NCI-H345 treated with DMSO at 0.1 percent for 48 hours (cell line): ENCODE measurements around the gene TLDC2.
"Not testable (repeated sequence)": the region's sequence is repeated elsewhere in the genome, so short reads cannot be mapped to it uniquely, and the experiment has no call there.

Experiments
- DNase-seq: peaks from one replicate; lab custom pipeline; 2025; ENCODE audit not compliant: unreplicated experiment; lab: John Stamatoyannopoulos, UW

Gene TLDC2

GRCh38 chr20:36905566-36905965 is 29.6 kb downstream of the TLDC2 start:
- not testable (repeated sequence) for DNase-seq

- DNase-seq: not testable (repeated sequence)
Observed at GRCh38 chr20:36906086-36906485, 30.1 kb downstream of the TLDC2 start.

GRCh38 chr20:36908603-36909002 is 32.7 kb downstream of the TLDC2 start:
- no peak for DNase-seq

- DNase-seq: no peak
Observed at GRCh38 chr20:36916199-36916598, 40.3 kb downstream of the TLDC2 start.

GRCh38 chr20:36917240-36917639 is 41.3 kb downstream of the TLDC2 start:
- no peak for DNase-seq

GRCh38 chr20:36917943-36918342 is 42.0 kb downstream of the TLDC2 start:
- no peak for DNase-seq

GRCh38 chr20:36919715-36920333 is 43.9 kb downstream of the TLDC2 start:
- peak; percentile 34 for DNase-seq

- DNase-seq: no peak
Observed at GRCh38 chr20:36920334-36920730, 44.4 kb downstream of the TLDC2 start.

GRCh38 chr20:36924167-36925045 is 48.5 kb downstream of the TLDC2 start:
- DNase-seq: no peak

- no peak for DNase-seq
Observed at GRCh38 chr20:36925234-36925633, 49.3 kb downstream of the TLDC2 start.

- no peak for DNase-seq
Observed at GRCh38 chr20:36926653-36927200, 50.8 kb downstream of the TLDC2 start.

- no peak for DNase-seq
Observed at GRCh38 chr20:36927704-36928103, 51.8 kb downstream of the TLDC2 start.

- no peak for DNase-seq
Observed at GRCh38 chr20:36929290-36929689, 53.4 kb downstream of the TLDC2 start.

GRCh38 chr20:36929691-36930090 is 53.8 kb downstream of the TLDC2 start:
- DNase-seq: no peak

- DNase-seq: not testable (repeated sequence)
Observed at GRCh38 chr20:36932067-36932466, 56.1 kb downstream of the TLDC2 start.

- DNase-seq: no peak
Observed at GRCh38 chr20:36932476-36933426, 56.8 kb downstream of the TLDC2 start.

GRCh38 chr20:36933571-36933970 is 57.6 kb downstream of the TLDC2 start:
- not testable (repeated sequence) for DNase-seq

- no peak for DNase-seq
Observed at GRCh38 chr20:36936341-36936740, 60.4 kb downstream of the TLDC2 start.

- DNase-seq: not testable (repeated sequence)
Observed at GRCh38 chr20:36936761-36937401, 60.9 kb downstream of the TLDC2 start.

GRCh38 chr20:36937402-36937770 is 61.4 kb downstream of the TLDC2 start:
- DNase-seq: no peak
